HG03159 (cell line): ENCODE data around the gene RNF220.

Source experiments
- ATAC-seq: cut with Tn5 transposase; IDR thresholded peaks from one replicate; pipeline ENCODE4 v1.9.1; 2021; ENCODE audit warnings: mild to moderate bottlenecking, moderate library complexity; ENCODE audit not compliant: unreplicated experiment

The RNF220 gene

DNA sequence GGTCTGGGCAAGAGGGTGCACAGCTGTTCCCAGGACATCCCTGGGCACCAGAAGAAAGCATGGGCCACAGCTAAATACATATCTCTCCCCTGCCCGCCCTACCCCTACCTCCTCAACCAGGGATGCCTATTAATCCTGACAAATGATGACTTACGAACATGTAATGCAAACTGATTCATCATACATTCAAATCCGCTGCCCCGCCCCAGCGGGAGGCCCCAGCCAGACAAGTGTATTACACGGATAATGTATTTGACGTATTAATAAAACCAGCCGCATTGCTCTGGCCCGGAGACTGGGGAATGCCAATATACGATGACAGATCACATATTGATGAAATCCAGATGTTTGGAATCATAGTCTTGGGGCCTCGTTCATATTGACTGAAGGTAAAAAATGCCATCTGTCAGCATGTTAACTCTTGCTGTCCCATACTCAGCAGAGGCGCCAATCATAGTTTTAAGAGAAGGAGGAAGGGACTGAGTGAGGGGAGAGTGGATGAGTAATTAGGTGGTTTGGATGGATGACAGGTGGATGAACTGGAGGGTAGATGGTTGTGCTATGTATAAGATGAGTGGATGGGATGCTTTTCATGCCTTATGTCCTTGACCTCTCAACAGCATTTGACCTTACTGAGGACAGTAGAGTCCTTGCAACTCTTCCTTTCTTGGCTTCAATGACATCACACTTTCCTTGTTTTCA is 201.0 kb downstream of the RNF220 start:
- no peak for ATAC-seq

DNA sequence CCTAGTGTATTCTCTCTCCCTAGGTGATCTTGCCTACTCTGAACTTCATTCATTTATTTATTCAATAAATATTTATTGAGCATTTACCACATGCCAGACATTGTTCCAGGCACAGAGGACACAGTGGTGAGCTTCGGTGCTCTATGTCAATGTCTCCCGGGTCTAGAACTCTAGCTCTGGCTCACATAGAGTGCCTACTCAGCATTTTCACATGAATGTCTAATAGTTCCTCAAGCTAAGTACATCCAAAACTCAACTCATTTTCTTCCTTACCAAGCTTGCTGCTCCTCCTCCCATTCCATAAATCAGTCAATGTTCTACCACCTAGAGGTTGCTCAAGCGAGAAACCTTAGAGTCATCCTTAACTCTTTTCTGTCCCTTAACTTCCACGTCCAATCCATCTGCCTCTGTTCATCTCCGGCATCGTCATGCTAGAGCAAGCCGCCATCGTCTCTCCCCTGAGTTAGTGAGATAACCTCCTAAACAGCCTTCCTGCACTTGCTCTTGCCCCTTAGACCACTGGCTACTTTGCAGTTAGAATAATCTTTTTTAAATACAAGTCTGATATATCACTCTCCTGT is 201.7 kb downstream of the RNF220 start:
- ATAC-seq: no peak

DNA sequence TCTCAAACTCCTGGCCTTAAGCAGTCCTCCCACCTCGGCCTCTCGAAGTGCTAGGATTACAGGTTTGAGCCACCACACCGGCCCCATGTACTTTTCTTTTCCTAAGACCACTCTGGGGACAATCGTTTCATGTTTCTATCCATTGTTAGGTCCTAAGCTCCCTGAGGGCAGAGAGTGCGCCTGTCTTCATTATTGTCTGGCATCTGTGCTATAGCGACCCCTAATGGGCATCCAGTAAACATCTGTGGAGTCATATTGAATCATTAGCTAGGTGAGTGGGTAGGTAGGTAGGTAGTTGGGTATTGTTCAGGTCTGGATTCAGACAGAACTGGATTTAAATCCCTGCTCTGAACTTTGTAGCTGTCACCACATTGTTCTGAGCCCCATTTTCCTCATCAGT is 203.1 kb downstream of the RNF220 start:
- no peak for ATAC-seq

DNA sequence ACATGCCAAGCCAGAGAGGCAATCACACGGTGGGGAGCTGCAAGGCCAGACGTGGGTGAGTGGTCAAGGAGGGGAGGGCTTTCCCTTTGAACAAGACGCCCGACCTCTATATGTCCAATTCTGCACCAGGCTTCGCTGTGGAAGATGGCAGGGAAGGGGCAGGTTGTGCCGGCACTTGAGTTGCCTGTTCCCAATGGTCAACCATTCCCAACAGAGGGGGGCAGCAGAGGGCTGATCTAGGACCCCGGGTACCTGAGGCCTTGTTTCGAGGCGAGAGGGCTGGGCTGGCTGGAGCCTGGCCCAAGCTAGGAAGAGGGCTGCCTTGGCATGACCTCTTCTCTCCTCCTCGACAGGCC is 204.3 kb downstream of the RNF220 start:
- ATAC-seq: no peak

- no peak for ATAC-seq
Measured at GRCh38 chr1:44609768-44610526, 204.9 kb downstream of the RNF220 start.

- ATAC-seq: no peak
Measured at GRCh38 chr1:44610527-44611148, 205.6 kb downstream of the RNF220 start.

- ATAC-seq: no peak
Measured at GRCh38 chr1:44611419-44611818, 206.4 kb downstream of the RNF220 start.

GRCh38 chr1:44611866-44612265 is 206.8 kb downstream of the RNF220 start:
- no peak for ATAC-seq

GRCh38 chr1:44613941-44614340 is 208.9 kb downstream of the RNF220 start:
- ATAC-seq: no peak

- ATAC-seq: no peak
Measured at GRCh38 chr1:44616284-44616990, 211.4 kb downstream of the RNF220 start.

DNA sequence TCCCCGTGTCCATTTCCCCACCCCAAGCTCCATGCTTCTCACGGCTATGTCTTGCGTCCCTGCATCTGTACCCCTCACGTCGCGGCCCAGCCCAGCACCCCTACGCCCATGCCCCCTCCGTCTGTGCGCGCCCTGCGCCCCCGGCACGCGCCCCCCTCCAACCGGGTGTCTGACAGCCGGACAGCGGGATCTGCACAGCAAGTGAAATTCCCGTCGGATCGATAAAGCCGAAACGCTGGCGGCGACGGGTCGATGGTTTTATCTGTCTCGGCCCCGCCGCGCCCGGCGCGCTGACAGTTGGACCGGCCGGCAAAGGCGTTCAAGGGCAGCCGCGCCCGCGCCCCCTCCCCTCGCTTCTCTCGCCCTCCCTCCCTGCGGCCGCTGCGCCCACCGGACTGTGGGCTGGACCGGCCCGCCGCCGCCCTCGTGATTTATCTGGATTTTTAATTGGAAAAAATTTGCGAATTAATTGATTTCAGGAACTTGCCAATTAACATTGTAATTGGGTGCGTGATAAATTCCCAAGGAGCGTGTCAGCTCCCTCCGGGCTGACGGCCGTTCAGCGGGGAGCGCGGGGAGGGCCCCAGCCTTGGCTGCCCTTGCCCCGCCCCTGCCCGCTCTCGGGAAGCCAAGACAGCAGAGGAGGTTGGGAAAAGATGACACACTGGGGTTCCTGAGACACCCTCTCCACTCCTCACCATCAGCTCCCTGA is 212.1 kb downstream of the RNF220 start:
- ATAC-seq: no peak

GRCh38 chr1:44617703-44618029 is 212.6 kb downstream of the RNF220 start:
- no peak for ATAC-seq

DNA sequence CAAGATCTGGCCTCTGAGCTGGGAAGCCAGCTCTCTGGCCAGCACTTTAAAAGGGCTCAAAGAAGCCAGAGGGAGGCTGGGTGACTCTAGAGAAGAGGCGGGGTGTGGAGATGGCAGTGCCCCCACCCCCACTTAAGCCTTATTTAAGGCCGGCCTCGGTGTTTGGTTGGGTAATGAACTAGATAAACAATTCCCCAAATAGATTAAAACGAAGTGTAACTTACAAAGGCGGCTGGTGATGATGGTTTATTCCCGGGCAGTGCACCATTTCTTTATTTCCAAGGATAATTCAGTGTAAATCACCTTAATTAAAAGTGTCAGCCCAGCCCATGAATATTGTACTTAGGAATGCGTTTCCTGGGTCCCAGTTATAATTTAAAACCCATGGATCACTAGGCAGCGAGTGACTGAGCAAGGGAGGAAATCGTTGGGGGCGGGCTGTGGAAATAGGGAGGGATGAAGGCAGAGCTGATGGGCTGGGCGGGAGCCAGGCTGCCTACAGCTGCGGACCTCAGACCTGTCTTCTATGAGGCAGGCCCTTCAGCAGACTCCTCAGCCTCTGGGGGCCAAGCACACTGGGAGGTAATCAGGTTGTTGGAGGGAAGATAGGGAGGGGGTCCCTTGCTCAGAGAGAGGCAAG is 214.3 kb downstream of the RNF220 start:
- ATAC-seq: no peak

- no peak for ATAC-seq
Measured at GRCh38 chr1:44620072-44620471, 215.0 kb downstream of the RNF220 start.

GRCh38 chr1:44621841-44622286 is 216.8 kb downstream of the RNF220 start:
- ATAC-seq: no peak

DNA sequence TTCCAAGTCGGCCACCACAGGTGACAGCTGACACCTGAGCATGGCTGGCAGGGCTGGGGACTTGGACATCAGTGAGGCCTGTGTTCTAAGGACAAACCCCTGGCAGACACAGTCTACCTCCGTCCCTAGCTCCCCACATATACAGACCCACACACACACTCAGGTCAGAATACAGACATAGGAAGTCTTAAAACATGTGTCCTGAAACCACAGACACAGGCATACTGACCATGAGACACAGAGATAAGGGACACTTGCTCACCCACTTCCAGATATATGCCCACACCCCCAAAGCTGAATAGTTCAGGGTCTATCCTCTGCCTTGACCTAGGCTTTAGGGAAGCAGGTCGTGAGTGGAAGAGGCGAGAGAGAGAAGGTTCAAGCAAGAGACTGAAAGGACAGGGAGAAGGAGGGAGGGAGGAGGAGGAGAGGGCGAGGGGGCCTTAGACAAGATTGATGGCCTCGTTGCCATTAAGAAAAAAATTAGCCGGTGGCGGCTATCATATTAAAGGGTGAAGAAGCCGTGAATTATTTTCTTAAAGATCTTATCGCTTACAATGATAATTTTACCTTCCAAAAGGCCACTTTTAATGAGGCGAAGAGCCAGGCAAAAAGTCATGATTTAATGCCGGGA is 219.3 kb downstream of the RNF220 start:
- ATAC-seq: no peak

- ATAC-seq: no peak
Measured at GRCh38 chr1:44625348-44625747, 220.3 kb downstream of the RNF220 start.

GRCh38 chr1:44628962-44629756 is 224.1 kb downstream of the RNF220 start:
- ATAC-seq: no peak

DNA sequence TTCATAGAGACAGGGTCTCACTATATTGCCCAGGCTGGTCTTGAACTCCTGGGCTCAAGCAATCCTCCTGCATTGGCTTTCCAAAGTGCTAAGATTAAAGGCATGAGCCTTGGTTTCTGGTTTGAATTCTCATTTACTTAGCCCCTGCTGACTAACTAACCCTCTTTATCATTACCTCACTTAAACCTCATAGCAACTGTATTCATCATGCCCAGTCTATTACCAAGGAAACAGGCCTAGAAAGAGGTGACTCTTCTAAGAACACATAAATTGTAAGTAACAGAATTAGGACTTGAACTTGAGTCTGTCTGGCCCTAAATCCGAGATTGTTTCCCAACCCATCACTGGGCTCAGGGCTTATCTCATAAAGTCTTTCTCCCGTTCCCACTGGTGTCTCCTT is 225.1 kb downstream of the RNF220 start:
- ATAC-seq: no peak
